A673 (cell line): ENCODE measurements around the gene COQ8B.

ENCODE experiments used
- EZH2 ChIP-seq: fragments of 200-600 bp; sonication (generic); IDR thresholded peaks from 2 replicates; pipeline ENCODE4 v1.6.1; 2017; ENCODE audit warnings: borderline replicate concordance, low read depth, mild to moderate bottlenecking, mixed read lengths, antibody characterized with exemption, low read length; ENCODE audit not compliant: poor library complexity, severe bottlenecking
- TF ChIP-seq, protein P1 (sequence below): fragments of 300-800, 200-600 bp; sonication (generic); conservative IDR thresholded peaks from 2 replicates; pipeline ENCODE4 v1.5.1; 2017; ENCODE audit warnings: low read depth, mild to moderate bottlenecking, antibody characterized with exemption, low read length, moderate library complexity, mixed read lengths

DNA sequence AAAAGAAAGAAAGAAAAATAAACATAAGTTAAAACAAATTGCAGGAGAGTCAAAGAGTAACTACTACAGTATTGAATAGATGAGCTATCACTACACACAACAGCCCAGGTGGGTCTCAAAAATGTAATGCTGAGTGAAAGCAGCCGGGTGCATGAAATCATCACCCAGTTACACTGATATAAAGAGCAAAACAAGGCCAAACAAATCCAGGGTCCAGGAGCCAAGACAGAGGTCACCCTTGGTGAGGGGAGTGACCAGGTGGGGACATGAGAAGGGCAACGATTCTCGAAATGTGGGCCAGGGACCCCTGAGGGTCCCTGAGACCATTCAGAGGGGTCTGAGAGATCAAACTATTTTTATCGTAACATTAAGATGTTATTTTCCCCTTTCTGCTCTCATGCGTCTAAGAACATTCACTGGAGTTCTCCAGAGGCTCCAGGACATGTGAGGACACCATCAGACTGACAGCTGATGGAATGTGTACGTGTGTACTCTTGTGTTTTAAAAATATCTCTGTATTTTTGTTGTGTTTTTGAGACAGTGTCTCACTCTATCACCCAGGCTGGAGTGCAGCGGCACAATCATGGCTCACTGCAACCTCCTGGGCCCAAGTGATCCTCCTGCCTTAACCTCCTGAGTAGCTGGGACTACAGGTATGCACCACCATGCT lies 10.6 kb downstream of the COQ8B start:
- TF ChIP-seq, protein P1, sequence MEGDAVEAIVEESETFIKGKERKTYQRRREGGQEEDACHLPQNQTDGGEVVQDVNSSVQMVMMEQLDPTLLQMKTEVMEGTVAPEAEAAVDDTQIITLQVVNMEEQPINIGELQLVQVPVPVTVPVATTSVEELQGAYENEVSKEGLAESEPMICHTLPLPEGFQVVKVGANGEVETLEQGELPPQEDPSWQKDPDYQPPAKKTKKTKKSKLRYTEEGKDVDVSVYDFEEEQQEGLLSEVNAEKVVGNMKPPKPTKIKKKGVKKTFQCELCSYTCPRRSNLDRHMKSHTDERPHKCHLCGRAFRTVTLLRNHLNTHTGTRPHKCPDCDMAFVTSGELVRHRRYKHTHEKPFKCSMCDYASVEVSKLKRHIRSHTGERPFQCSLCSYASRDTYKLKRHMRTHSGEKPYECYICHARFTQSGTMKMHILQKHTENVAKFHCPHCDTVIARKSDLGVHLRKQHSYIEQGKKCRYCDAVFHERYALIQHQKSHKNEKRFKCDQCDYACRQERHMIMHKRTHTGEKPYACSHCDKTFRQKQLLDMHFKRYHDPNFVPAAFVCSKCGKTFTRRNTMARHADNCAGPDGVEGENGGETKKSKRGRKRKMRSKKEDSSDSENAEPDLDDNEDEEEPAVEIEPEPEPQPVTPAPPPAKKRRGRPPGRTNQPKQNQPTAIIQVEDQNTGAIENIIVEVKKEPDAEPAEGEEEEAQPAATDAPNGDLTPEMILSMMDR: no peak
- TF ChIP-seq EZH2: no peak
